GM18909 (cell line): ENCODE measurements around the gene SH3BP2.

ENCODE experiments used
- ATAC-seq: cut with Tn5 transposase; IDR thresholded peaks from one replicate; pipeline ENCODE4 v1.9.1; 2021; ENCODE audit warnings: mild to moderate bottlenecking; ENCODE audit not compliant: unreplicated experiment, poor library complexity

The SH3BP2 gene

GRCh38 chr4:2829933-2830451 is 37.1 kb downstream of the SH3BP2 start:
- ATAC-seq = no peak

DNA sequence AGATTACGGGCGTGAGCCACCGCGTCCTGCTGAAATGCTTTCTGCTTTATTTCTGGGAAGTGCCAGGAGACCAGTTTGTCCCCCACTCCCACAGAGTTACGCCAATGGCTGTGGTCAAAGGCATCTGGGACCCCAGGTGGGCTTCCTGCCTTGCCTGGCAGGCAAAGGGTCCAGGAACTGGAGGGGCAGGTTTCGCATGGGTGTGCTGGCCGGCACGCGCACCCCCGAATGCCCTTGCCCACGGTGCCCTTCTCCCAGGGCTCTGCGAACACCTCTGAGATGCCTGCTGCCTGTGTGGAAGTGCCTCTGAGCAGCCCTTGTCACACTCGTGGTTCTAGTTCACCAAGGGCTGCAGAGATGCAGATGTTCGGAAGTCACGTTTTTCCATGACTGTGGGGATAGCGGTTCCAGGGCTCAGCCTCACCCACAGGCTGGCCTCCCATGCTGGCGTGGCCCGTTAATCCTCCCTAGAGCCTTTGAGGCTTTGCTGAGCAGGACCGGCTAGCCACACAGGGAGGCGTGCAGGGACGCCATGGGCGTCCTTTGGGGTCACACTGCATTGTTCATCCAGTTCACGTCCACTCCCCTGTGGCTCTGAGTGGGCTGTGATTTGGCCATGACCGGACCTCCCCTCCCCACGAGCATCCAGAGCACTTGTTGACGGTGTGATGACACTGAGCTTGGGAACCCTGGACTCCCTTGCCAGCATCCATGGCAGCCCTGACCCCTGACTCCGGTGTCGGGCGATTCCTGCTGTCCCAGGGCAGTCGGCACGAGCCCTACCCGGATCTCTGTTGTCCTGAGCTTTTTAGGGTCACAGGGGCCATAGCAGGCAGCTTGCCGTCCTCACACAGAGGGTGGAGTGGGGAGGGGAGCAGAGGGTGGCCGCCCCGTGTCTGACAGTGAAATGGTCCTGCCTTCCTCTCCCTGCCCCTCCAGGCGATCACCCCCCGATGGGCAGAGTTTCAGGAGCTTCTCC is 38.0 kb downstream of the SH3BP2 start:
- ATAC-seq = no peak

DNA sequence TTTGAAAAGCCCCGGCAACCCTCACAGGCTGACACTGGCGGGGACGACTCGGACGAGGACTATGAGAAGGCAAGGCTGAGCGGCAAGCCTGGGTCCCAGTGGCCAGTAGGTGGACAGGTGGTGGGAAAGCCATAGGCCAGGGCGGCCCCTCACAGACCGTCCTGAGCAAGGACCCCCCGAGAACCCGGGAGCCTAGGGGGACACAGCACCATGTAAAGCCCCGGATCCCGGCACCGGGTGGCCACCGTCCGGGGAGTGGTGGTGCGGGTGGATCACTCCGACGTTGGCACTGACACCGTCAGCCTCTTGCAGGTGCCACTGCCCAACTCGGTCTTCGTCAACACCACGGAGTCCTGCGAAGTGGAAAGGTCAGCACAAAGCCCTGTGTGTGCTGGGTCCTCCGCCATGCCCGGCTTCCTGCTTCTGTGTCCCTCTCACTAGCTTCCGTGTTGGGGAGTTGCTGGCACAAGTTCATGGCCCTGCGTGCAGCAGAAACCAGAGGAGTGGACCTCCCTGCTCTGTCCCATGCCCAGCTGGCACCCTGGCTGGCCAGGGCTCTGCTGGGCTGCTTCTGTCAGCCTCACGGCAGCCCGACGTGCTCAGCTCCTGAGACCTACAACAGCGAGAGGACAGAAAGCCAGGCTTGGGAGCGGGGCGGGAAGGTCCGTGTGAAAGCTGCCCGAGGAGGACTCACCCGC is 38.9 kb downstream of the SH3BP2 start:
- no peak for ATAC-seq

DNA sequence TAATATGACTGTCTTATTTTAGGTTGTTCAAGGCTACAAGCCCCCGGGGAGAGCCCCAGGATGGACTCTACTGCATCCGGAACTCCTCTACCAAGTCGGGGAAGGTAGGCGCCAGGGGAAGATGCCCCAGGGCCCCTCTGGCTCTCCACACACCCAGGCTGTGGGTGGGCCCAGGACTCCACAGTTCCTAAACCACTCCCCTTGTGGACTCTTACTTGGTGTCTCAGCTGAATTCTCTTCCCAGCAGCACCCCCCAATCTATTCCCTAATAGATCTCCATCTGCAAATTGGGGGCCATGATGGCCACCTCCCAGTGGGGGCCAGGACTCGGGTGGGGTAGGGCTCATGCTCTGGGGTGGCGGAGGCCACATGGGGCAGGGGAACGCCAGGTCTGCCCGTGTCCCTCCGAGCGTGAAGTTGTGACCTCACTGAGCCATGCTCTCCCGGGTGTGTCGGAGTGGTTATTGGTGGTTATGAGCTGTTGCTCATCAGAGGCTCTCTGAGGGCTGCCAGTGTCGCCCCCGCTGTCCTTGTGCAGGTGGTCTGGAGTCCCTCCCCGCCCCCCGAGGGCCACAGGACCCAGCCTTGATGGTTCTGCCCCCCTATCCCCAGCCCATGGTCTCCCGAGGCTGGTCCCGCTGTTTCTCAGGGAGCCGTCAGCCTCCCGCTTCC is 39.6 kb downstream of the SH3BP2 start:
- ATAC-seq = peak; percentile 70

GRCh38 chr4:2832981-2833670 is 40.2 kb downstream of the SH3BP2 start:
- ATAC-seq = no peak

- ATAC-seq = no peak
These were observed 40.8 kb downstream of the SH3BP2 start for GRCh38 chr4:2833671-2834000.

GRCh38 chr4:2834001-2834921 is 41.4 kb downstream of the SH3BP2 start:
- no peak for ATAC-seq

DNA sequence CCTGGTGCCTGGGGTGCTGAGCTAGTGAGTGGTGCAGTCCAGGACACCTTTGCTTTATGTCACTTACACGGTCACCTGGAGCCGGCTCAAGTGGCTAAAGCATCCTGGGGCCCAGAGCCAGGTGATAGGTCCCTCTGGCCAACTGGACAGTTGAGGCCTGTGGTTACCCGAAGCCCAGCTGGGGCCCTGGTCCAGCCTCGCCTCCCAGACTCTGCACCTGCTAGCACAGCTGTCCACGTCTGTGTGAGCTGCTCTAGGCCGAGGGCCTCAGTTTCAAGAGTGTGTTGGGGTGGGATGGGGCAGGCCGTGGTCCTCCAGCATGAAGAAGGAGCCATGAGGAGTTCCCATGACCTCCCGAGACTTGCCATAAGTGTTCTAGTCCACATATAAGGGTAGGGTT is 43.1 kb downstream of the SH3BP2 start:
- ATAC-seq = no peak

DNA sequence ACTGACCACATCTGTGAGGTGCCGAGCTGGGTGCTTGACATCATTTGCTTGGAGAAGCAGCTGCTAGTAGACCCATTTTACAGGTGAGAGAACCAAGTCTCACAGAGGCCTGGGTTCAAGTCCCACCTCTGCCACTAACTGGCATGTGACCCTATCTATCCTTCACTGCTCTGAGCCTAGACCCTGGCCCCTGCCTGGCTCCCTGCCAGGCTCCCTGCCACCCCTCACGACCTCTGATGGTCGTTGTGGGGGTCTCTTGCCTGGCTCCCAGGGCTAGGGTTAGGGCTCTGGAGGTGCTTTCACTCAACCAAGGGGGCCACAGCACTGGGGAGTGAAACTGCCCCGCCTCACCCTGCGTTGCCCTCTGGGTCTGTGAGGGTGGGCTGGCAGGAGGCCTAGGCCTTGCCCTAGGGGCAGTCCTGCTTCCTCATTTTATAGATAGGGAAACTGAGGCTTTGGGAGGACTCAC is 43.5 kb downstream of the SH3BP2 start:
- no peak for ATAC-seq

- ATAC-seq = no peak
These were observed 44.4 kb downstream of the SH3BP2 start for GRCh38 chr4:2837110-2837903.

DNA sequence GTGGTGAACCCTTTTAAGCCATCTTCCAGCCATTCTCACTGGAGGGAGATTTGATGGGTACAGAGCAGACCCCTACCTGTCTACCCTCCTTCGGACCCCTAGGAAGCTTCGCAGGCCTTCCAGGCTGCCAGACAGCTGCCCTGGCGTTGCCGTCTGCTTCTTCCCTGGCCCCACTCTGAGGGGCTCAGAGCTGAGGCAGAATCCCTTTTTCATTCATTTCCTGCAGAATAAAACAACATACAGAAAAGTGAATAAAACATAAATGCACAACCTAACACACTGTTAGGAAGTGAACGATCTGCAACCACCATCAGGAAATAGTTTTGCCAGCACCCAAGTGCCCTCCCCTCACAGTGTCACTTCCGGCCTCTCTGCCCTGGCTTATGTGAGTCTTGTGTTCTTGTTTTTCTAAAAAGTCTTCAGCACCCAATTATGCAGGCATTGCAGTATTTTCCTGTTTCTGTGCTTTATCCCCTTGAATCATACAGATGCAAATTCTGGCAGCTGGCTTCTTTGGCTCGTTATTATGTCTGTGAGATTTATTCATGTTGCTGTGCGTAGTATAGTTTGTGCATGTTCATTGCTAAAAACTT is 45.1 kb downstream of the SH3BP2 start:
- ATAC-seq = no peak

DNA sequence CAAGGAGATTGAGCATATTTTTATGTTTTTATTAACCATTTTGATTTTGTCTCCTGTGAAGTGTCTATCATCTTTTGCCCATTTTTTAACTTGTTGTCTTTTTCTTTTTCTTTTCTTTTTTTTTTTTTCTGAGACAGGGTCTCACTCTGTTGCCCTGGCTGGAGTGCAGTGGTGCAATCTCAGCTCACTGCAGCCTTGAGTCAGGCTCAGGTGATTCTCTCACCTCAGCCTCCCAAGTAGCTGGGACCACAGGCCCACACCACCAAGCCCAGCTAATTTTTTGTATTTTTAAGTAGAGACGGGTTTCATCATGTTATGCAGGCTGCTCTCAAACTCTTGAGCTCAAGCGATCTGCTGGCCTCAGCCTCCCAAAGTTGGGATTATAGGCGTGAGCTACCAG is 46.2 kb downstream of the SH3BP2 start:
- no peak for ATAC-seq

DNA sequence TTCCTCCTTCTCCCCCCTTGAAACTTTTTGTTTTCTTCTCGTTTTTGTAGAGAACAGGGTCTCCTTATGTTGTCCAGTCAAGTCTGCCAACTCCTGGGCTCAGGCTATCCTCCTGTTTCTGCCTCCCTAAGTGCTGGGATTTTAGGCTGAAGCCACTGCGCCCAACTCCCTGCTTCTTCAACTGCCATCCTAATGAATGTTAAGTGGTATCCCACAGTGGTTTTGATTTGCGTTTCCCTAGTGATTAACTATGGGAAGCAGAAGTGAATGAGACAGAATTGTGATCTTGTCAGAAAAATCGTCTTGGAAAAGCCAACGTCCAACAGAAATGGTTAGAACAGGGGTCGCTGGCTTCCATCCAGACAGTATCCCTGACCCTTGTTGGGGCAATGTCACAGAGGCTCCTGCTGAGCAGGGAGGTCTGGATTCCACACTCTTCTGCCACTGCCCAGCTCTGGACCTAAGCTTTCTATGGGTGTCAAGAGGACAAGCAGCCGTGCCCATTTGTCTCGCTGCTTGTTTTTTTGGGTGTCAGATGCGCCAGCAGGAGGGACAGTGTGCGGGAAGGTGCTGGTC is 49.9 kb downstream of the SH3BP2 start:
- no peak for ATAC-seq

GRCh38 chr4:2843263-2843940 is 50.5 kb downstream of the SH3BP2 start, which contains the start of gene ADD1:
ADD1 (plus strand) TSS chr4:2843844; CDS start chr4:2875916, 32,072 bp downstream.
- peak; percentile 85 for ATAC-seq

DNA sequence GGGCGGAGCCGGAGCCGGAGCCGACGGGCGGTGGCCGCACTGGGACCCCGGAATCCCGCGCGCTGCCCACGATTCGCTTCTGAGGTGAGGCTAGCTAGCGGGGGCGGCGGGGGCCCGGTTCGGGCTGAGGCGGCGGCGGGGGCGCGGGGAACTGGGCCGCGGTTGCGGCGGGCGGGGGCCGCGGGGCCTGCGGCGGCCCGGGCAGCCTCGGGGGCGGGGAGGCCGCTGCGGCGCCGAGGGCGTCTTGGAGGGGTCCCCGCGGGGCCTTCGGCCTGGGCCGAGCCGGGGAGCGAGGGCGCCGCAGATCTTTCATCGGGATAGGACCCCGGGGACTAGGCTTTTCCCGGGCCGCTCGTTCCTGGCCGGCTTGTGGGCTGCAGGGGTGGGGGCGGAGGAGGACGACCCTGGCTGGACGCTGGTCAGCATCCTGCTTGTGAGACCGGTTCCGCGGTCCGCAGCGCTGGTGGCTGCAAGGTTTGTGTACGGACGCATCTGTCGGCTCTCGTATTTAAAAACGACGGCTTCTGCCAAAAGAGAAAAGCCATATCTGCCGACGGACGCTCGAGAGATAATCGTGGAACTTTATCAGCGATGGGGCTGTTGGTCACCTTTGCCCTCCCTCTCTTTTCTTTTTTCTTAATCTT is 51.2 kb downstream of the SH3BP2 start:
- peak; percentile 17 for ATAC-seq

- ATAC-seq = no peak
These were observed 53.3 kb downstream of the SH3BP2 start for GRCh38 chr4:2846172-2846571.
